AG04449 (cell line): ENCODE results near the gene FRS3.

Experiments
- CTCF ChIA-PET: fragments of 350-600 bp; formaldehyde crosslinking; extraction: SDS; loops from one replicate; lab custom pipeline; 2021; ENCODE audit warnings: antibody characterized with exemption; lab: Yijun Ruan, JAX
- POLR2A ChIA-PET: fragments of 400-600, 350-600 bp; formaldehyde crosslinking; extraction: SDS; loops from one replicate; lab custom pipeline; 2020; ENCODE audit warnings: antibody characterized with exemption, inconsistent platforms; lab: Yijun Ruan, JAX
- DNase-seq: peaks from one replicate; pipeline ENCODE4 v3.0.0-alpha.2; 2010; ENCODE audit warnings: low read depth, low spot score
- H3K4me3 ChIP-seq: 2 replicates; pipeline ENCODE4 v1.5.1; 2011; ENCODE audit warnings: low read depth, mild to moderate bottlenecking, control low read depth, low read length
- CTCF ChIP-seq: IDR thresholded peaks from one replicate; pipeline ENCODE4 v1.5.1; 2011; ENCODE audit warnings: mild to moderate bottlenecking, moderate library complexity, low read length, control low read depth, inconsistent platforms; ENCODE audit not compliant: insufficient read depth; ENCODE audit errors: missing control alignments

Gene FRS3

DNA sequence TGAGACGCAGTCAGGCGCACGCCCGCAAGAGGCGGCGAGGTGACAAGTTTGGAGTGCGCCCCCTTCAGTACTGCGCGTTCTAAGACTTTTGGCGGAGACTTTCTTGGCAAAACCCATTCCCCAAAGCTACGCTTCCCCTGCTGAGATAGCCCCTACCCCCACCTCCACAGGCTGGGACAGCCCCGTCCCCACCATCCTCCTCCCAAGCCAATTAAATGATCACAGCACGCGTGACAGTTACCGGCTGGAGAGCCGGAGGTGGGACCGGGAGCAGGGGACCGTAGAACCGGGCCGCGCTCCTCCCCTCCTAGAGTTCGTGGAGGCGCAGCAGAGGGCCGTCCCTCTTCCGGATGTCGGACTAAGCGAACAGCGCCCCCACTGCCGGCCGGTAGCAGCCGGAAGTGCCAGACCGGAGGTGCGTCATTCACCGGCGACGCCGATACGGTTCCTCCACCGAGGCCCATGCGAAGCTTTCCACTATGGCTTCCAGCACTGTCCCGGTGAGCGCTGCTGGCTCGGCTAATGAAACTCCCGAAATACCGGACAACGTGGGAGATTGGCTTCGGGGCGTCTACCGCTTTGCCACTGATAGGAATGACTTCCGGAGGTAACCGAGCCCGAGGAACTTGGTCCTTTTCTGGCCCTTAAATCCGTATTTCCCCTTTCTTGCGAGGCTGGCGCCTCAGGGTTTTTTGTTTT lies 7.7 kb upstream of the FRS3 start, which contains the start of gene TOMM6:
TSS of gene TOMM6 (plus strand) at position 476 of the 699 bp plus-strand sequence. CDS start at position 480, 4 bp downstream.
- TF ChIP-seq CTCF: peak; percentile 94
- POLR2A ChIA-PET: interaction anchor here (0.6 to 2.1 kb wide), 8 partner anchors 9 to 275 kb away, joined by 3 to 9 read pairs (median 4); partner anchors contain the start of genes BYSL, CCND3, MED20 and TAF8
- CTCF ChIA-PET: interaction anchor here (0.7 to 19.1 kb wide), 69 partner anchors 9 to 427 kb away, joined by 3 to 514 read pairs (median 5); partner anchors contain the start of genes BYSL, CCND3, MED20 and TAF8
- peak; percentile 47 for DNase-seq
- H3K4me3 ChIP-seq: peak within 1 kb of the TSS; percentile 99

- no peak for DNase-seq
- POLR2A ChIA-PET: interaction anchor here (0.5 to 2.1 kb wide), 9 partner anchors 10 to 264 kb away, joined by 3 to 9 read pairs (median 3); partner anchors contain the start of genes CCND3 and TAF8
- CTCF ChIA-PET: interaction anchor here (0.6 to 19.1 kb wide), 79 partner anchors 8 to 480 kb away, joined by 3 to 514 read pairs (median 5); partner anchors contain the start of genes BYSL, CCND3, MED20 and TAF8
- H3K4me3 ChIP-seq: peak overlapping the region; percentile 99
- TF ChIP-seq CTCF: peak; percentile 85
Measured at GRCh38 chr6:41786451-41787218, 6.9 kb upstream of the FRS3 start.

DNA sequence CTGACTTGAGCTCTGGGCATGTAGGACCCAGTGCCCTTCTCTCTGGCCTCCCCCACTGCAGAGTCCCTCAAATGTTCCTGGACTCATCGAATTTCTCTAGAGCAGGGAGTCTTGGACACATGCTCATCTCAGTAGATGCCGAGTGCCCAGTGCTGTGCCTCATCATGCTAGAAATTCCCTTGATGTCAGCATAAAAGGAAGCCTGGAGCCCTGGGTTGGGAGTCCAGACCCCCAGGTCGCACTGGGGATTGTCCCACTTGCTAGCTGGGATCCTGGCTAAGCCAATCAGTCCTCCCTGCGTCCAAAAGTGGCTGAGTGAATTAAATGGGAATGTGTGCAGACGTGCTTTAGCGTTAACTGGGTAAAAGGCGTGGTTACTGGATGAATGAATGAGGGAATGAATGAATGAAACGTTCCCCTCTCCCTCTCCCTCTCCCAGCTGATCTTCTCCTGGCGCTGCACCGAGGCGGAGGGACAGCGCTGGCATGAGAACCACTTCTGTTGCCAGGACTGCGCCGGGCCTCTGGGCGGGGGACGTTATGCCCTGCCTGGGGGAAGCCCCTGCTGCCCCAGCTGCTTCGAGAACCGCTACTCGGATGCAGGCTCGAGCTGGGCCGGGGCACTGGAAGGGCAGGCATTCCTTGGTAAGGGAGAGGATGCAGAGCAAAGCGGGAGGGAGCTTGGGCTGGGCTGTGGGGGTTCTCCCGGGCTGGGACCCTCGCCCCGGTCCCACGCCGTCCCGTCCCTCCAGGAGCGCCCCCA lies 6.2 kb upstream of the FRS3 start:
- CTCF ChIA-PET: interaction anchor here (0.6 to 19.1 kb wide), 56 partner anchors 7 to 423 kb away, joined by 3 to 514 read pairs (median 6); partner anchors contain the start of genes BYSL, CCND3, MED20 and TAF8
- POLR2A ChIA-PET: interaction anchor here (0.7 to 2.1 kb wide), 4 partner anchors 52 to 264 kb away, joined by 3 to 9 read pairs (median 4); partner anchors contain the start of gene TAF8
- DNase-seq: no peak
- TF ChIP-seq CTCF: no peak
- H3K4me3 ChIP-seq: peak overlapping the region; percentile 99

GRCh38 chr6:41785254-41785653 lies 5.6 kb upstream of the FRS3 start:
- POLR2A ChIA-PET: no interaction called here
- no peak overlapping the region for H3K4me3 ChIP-seq
- TF ChIP-seq CTCF: no peak
- CTCF ChIA-PET: interaction anchor here (0.8 to 19.1 kb wide), 29 partner anchors 9 to 423 kb away, joined by 3 to 514 read pairs (median 10); partner anchors contain the start of genes BYSL, CCND3, MED20 and TAF8
- no peak for DNase-seq

DNA sequence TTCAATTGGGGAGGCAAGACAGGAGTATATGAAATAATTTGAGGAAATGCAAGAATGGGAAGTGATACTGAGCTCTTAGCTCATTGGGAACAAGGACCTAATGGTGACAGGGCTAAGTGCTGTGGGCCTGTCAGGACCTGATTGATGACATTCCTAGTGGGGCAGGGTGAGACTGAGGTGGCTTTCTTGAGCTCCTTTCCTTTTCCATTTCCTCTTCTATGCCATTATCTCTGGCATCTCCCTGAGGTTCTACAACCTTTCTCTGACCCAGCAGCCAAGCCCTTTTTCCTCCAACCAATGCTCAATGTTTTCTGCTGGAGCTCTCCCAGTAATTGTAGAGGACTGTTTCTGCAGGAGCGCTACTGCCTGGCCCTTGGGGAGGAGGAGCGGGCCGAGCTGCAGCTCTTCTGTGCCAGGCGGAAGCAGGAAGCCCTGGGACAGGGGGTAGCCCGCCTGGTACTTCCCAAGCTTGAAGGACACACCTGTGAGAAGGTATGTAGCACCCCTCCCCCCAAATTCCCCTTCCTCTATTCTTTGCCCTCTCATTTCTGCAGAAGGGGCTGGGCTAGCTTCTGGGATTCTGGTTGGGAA lies 5.0 kb upstream of the FRS3 start:
- CTCF ChIA-PET: interaction anchor here (0.7 to 19.1 kb wide), 12 partner anchors 9 to 430 kb away, joined by 3 to 514 read pairs (median 68); partner anchors contain the start of genes BYSL, CCND3, MED20 and TAF8
- no peak for DNase-seq
- no peak for TF ChIP-seq CTCF
- POLR2A ChIA-PET: no interaction called here
- no peak overlapping the region for H3K4me3 ChIP-seq
